ENCODE measurements around the gene EXOG. TPM values are rescaled to one million over a fixed set of nuclear protein-coding genes. Genes with fewer than 3 reads are reported as not detected.

EXOG gene
- total RNA-seq, 1 experiment from 2014 or later: 22.6 TPM

DNA sequence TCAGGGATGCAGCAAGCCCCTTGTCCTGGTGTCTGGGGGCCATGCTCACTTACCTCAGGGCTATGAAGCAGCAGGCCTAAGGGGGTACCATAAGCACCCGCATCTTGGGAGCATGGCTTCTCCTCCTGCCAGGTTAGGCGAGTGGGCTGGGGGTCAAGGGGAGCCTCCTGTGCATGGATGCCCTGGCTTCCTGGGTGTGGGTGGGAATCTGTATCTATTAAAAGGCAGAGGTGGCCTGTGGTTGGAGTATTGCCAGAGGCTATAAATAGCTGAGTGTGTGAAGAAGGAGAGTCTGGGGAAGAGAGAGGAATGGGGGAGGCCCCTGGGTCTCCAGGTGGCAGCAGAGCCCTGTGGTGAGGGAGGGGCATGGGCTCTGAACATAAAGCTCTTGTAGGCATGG is 22.9 kb upstream of the EXOG start:
- no peak for DNase-seq (ENCODE audit: low read depth)

DNA sequence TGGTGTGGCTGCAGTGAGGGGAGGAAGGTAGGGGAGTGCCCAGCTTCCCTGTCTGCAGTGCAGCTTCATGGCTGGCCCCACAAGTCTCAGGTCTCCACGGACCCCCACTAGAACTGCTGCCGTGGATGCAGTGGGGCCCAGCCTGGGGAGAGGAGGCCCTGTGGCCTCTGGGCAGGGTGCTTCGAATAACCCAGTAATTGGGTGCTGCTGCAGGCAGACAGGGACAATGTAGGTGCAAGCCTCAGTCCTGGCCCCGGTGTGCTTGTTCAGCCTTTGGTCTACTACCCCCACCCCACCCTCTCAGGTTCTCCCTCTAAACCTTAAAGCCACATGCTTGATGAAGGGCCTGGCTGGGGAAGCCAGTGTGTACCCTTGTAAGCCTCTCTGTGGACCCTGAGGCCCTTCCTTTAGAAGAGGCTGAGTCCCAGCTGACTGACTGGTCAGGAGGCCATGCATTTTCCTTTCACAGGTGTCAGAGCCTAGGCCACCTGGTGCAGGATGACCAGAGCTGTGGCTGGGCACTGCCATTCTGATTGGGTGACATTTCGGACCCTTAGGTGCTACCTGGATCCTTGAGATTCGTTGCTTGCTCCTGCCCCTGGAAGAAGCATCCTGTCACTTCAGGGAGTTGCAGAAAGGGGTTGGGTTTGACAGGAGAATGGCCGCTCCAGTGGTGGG is 21.1 kb upstream of the EXOG start:
- DNase-seq (ENCODE audit: low read depth): no peak

DNA sequence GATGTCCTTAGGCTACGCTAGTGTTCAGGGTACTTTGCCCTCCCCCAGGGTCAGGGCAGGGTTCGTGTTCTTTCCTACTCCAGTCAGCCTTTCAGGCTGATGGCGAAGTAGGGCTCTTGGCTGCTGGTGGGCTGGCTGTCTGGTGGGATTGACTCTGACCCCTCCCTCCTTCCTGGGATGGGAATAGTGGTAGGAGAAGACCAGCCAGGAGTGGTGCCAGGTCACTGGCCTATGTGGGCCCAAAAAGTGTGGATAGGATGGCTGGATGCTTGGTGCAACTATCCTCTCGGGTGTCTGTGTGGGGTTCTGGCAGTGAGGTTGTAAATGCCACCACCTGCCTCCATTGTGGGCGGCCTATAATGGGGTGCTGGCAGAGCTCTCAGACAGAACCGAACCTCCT is 20.4 kb upstream of the EXOG start:
- no peak for DNase-seq (ENCODE audit: low read depth)

GRCh38 chr3:38476157-38476756 is 19.9 kb upstream of the EXOG start:
- no peak for DNase-seq (ENCODE audit: low read depth)

GRCh38 chr3:38477057-38477820 is 18.9 kb upstream of the EXOG start:
- DNase-seq (ENCODE audit: low read depth): no peak

GRCh38 chr3:38477839-38478450 is 18.2 kb upstream of the EXOG start:
- DNase-seq (ENCODE audit: low read depth): no peak

- no peak for DNase-seq (ENCODE audit: low read depth)
Observed at GRCh38 chr3:38478901-38479300, 17.2 kb upstream of the EXOG start.

GRCh38 chr3:38479431-38480092 is 16.6 kb upstream of the EXOG start:
- peak; percentile 59 for DNase-seq (ENCODE audit: low read depth)

DNA sequence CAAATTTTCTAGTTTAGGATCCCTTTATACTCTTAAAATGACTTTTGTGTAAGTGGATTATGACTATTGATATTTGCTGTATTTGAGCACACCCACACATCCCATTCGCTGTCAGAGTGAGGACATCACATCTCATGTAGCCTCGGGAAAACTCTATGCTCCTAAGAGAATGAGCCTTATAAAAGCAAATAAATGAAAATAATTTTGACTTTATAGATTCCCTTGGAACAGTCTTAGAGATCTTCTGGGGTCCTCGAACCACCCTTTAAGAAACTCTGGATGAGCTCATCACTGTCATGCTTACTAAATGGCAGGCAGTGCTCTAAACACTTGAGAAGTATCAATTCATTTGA is 16.1 kb upstream of the EXOG start:
- DNase-seq (ENCODE audit: low read depth): no peak

GRCh38 chr3:38480930-38481329 is 15.2 kb upstream of the EXOG start:
- DNase-seq (ENCODE audit: low read depth): no peak

- no peak for DNase-seq (ENCODE audit: low read depth)
Observed at GRCh38 chr3:38482951-38483350, 13.2 kb upstream of the EXOG start.

DNA sequence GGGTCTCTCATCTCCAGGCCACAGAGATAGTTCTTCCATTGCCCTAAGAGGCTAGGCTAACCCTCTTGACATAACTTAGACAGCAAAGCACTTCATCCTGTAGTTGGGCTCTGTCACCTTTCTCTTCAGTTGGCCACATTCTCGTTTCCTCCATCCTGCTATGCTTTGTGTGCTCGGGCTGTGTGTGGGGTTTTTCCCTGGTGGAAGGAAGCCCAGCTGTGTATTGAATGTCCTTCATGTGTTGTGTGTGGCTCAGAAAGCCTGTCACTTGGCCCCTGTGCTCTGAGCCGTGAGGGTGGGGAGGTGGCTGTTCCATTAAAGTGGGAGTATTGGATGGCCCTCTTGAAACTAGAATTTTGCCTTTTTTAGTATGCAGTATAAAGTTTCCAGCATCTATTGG is 8.8 kb upstream of the EXOG start:
- DNase-seq (ENCODE audit: low read depth): no peak

DNA sequence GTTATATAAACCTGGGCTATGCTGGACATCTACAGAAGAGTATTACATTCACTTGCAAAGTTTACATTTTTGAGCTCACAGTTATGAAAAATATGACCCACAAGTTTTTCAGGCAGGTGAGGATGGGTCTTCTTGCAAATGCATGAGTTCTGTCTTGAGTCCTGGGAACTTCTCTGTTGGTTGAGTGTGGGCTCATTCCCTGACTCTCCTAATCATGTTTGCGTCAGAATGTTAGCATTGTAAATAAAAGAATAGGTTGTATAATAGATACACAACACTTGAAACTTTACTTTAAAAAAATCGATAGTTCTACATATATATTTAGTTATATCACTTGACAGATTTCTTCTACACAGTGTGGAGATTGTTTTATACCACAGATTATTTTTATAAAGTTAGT is 7.2 kb upstream of the EXOG start:
- DNase-seq (ENCODE audit: low read depth): no peak

GRCh38 chr3:38489766-38490165 is 6.4 kb upstream of the EXOG start:
- DNase-seq (ENCODE audit: low read depth): no peak

GRCh38 chr3:38490281-38491030 is 5.7 kb upstream of the EXOG start:
- no peak for DNase-seq (ENCODE audit: low read depth)

GRCh38 chr3:38491215-38491614 is 4.9 kb upstream of the EXOG start:
- no peak for DNase-seq (ENCODE audit: low read depth)

- DNase-seq (ENCODE audit: low read depth): peak; percentile 56
Observed at GRCh38 chr3:38493031-38493430, 3.1 kb upstream of the EXOG start.

- DNase-seq (ENCODE audit: low read depth): peak; percentile 76
Observed at GRCh38 chr3:38497031-38497430, 891 bp downstream of the EXOG start.

DNA sequence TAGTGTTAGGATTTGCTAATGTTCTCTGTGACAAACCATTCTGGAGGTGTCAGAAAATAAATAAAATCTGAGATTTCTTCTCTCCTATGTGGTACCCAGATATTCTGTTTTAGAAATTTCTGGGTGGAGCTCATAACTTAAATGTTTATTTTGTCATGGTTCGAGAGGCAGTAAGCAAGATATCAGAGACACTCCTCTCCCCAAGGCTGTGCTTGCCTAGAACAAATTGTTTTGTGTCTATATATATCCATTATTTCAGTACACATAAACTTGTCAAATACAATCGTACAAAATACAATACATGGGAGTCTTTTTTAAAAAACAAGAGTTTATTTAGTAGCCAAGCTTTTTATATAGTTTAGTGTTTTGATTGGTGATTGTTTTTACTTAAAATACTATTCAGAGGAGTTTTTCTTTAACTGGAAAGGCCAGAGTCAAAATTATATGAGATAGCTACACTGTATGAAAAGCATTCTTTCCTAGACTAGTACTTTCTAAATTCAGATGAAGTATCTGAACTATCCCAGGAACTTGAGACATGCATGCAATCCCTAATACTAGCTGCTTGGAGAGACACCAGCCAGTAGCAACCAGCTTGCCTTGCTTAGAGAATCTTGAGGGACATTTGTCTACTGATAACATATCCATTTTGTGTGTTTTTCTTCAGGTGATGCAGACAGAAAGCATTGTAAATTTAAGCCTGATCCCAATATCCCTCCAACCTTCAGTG is 4.7 kb downstream of the EXOG start:
- no peak for DNase-seq (ENCODE audit: low read depth)

GRCh38 chr3:38507120-38507519 is 11.0 kb downstream of the EXOG start:
- DNase-seq (ENCODE audit: low read depth): no peak

DNA sequence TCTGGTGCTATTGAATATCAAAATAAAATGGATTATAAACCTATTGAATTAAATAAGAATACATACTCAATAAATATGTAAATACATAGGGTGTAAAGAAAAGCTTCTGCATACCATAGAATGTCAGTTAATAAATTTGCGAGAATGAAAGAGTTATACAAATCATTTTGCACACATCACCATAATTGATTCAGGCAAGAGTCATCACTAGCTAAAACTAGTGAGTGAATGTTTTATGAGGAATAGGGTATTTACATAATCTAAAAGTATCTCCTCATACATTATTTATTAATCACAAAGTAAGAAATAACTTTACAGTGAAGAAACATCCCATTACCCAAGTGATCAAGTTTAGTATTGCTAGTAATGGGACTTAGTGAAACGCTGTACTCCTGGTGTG is 13.6 kb downstream of the EXOG start:
- DNase-seq (ENCODE audit: low read depth): no peak

Measured in LHCN-M2 (cell line).